IMR-90 (cell line): ENCODE results near the gene SYCP1. TPM values are rescaled to one million over a fixed set of nuclear protein-coding genes. Genes with fewer than 3 reads are reported as not detected.

Experiments
- ATAC-seq: fragments of 200-7000 bp; cut with Tn5 transposase; 2 replicates; pipeline ENCODE4 v1.9.1; 2020; ENCODE audit warnings: low read depth, mild to moderate bottlenecking, moderate library complexity
- BruUV-seq: library from RNA; stranded (reverse); fragments of 400-500 nt; replicated peaks from 2 replicates; lab custom pipeline; 2021; lab: Mats Ljungman, UMichigan
- CTCF ChIA-PET: fragments of 300-600 bp; formaldehyde crosslinking; extraction: SDS; loops from one replicate; lab custom pipeline; 2021; ENCODE audit warnings: antibody characterized with exemption; lab: Yijun Ruan, JAX
- POLR2A ChIA-PET: fragments of 300-600 bp; sonication (Branson Sonifier 250); formaldehyde crosslinking; loops from one replicate; lab custom pipeline; 2022; ENCODE audit warnings: antibody characterized with exemption; ENCODE audit not compliant: unreplicated experiment; lab: Charles Lee
- DNase-seq: peaks from one replicate; pipeline ENCODE4 v3.0.0; 2013
- H2AFZ ChIP-seq: replicated peaks from 2 replicates; pipeline ENCODE3; 2013; ENCODE audit warnings: low read length, mild to moderate bottlenecking; ENCODE audit not compliant: poor library complexity
- H2AK5ac ChIP-seq: 2 replicates; pipeline ENCODE4 v1.6.1; 2013; ENCODE audit warnings: low read depth, low read length, inconsistent platforms
- H2AK9ac ChIP-seq: replicated peaks from 2 replicates; pipeline ENCODE3; 2013; ENCODE audit warnings: mild to moderate bottlenecking, low read depth, low read length, moderate library complexity; ENCODE audit not compliant: poor library complexity
- H2BK120ac ChIP-seq: 2 replicates; pipeline ENCODE4 v1.6.1; 2013; ENCODE audit warnings: low read depth, low read length, inconsistent platforms
- H2BK15ac ChIP-seq: 3 replicates; pipeline ENCODE4 v1.6.1; 2013; ENCODE audit warnings: low read depth, low read length, inconsistent platforms
- H2BK20ac ChIP-seq: 2 replicates; pipeline ENCODE4 v1.6.1; 2013; ENCODE audit warnings: low read depth, mild to moderate bottlenecking, inconsistent platforms, low read length, moderate library complexity
- H2BK5ac ChIP-seq: 2 replicates; pipeline ENCODE4 v1.6.1; 2013; ENCODE audit warnings: mild to moderate bottlenecking, low read depth, low read length, inconsistent platforms; ENCODE audit not compliant: poor library complexity, severe bottlenecking
- H3K14ac ChIP-seq: replicated peaks from 2 replicates; pipeline ENCODE4 v1.6.1; 2013; ENCODE audit warnings: low read depth, low read length, inconsistent platforms
- H3K18ac ChIP-seq: 2 replicates; pipeline ENCODE4 v1.6.1; 2013; ENCODE audit warnings: low read depth, low read length, control low read depth
- H3K23ac ChIP-seq: 2 replicates; pipeline ENCODE4 v1.6.1; 2013; ENCODE audit warnings: low read depth, low read length, inconsistent platforms
- H3K27ac ChIP-seq: 2 replicates; pipeline ENCODE4 v1.5.1; 2013; ENCODE audit warnings: mild to moderate bottlenecking, control low read depth, low read length; ENCODE audit not compliant: insufficient read depth
- H3K27me3 ChIP-seq: 2 replicates; pipeline ENCODE4 v1.6.1; 2013; ENCODE audit warnings: low read length; ENCODE audit not compliant: control insufficient read depth, insufficient read depth
- H3K36me3 ChIP-seq: 2 replicates; pipeline ENCODE4 v1.6.1; 2013; ENCODE audit warnings: low read length, mixed read lengths; ENCODE audit not compliant: control insufficient read depth, insufficient read depth
- H3K4ac ChIP-seq: 2 replicates; pipeline ENCODE4 v1.6.1; 2013; ENCODE audit warnings: low read depth, low read length, inconsistent platforms
- H3K4me1 ChIP-seq: 2 replicates; pipeline ENCODE4 v1.6.1; 2013; ENCODE audit warnings: low read length, mixed read lengths; ENCODE audit not compliant: control insufficient read depth, insufficient read depth
- H3K4me2 ChIP-seq: 2 replicates; pipeline ENCODE4 v1.6.1; 2013; ENCODE audit warnings: low read depth, mild to moderate bottlenecking, control low read depth, low read length, moderate library complexity
- H3K4me3 ChIP-seq: 2 replicates; pipeline ENCODE4 v1.5.1; 2013; ENCODE audit warnings: low read depth, mild to moderate bottlenecking, control low read depth, low read length, moderate library complexity; ENCODE audit not compliant: insufficient read depth
- H3K56ac ChIP-seq: 2 replicates; pipeline ENCODE4 v1.6.1; 2013; ENCODE audit warnings: low read length, inconsistent platforms; ENCODE audit not compliant: insufficient read depth; ENCODE audit errors: extremely low read depth
- H3K79me1 ChIP-seq, 2 experiments: 2 replicates each; pipeline ENCODE4 v1.6.1; 2013; ENCODE audit warnings: low read length in 2 of 2, inconsistent platforms in 1 of 2, low read depth in 1 of 2
- H3K9ac ChIP-seq: 2 replicates; pipeline ENCODE4 v1.6.1; 2013; ENCODE audit warnings: low read depth, low read length, control low read depth
- H3K9me1 ChIP-seq: 2 replicates; pipeline ENCODE4 v1.6.1; 2013; ENCODE audit warnings: low read length, inconsistent platforms; ENCODE audit not compliant: insufficient read depth
- H3K9me3 ChIP-seq: 2 replicates; pipeline ENCODE4 v1.6.1; 2013; ENCODE audit warnings: low read length; ENCODE audit not compliant: control insufficient read depth, insufficient read depth
- H4K20me1 ChIP-seq: 2 replicates; pipeline ENCODE4 v1.6.1; 2013; ENCODE audit warnings: low read length, inconsistent platforms; ENCODE audit not compliant: insufficient read depth
- H4K5ac ChIP-seq: 2 replicates; pipeline ENCODE4 v1.6.1; 2013; ENCODE audit warnings: mild to moderate bottlenecking, low read depth, low read length, control low read depth
- H4K8ac ChIP-seq, 2 experiments: 2 replicates each; pipeline ENCODE4 v1.6.1; 2013; ENCODE audit warnings: low read depth in 2 of 2, low read length in 2 of 2, control low read depth in 1 of 2, inconsistent platforms in 1 of 2
- H4K91ac ChIP-seq: 2 replicates; pipeline ENCODE4 v1.6.1; 2013; ENCODE audit warnings: low read depth, low read length, inconsistent platforms; ENCODE audit not compliant: insufficient read depth
- BHLHE40 ChIP-seq: fragments of 150-350 bp; IDR thresholded peaks from 2 replicates; pipeline ENCODE4 v1.6.1; 2016; ENCODE audit warnings: mild to moderate bottlenecking, low read depth, low read length
- CEBPB ChIP-seq: IDR thresholded peaks from 2 replicates; pipeline ENCODE4 v1.6.1; 2012; ENCODE audit warnings: low read depth, low read length, improper control_type of control experiment
- CHD1 ChIP-seq: IDR thresholded peaks from 2 replicates; pipeline ENCODE4 v1.6.1; 2012; ENCODE audit warnings: low read depth, low read length, improper control_type of control experiment
- CTCF ChIP-seq: conservative IDR thresholded peaks from 2 replicates; pipeline ENCODE4 v1.5.1; 2012; ENCODE audit warnings: mild to moderate bottlenecking, low read depth, low read length, improper control_type of control experiment
- ELK1 ChIP-seq: fragments of 150-350 bp; IDR thresholded peaks from 2 replicates; pipeline ENCODE4 v1.6.1; 2016; ENCODE audit warnings: low read depth, mild to moderate bottlenecking, low read length, moderate library complexity, borderline replicate concordance
- MAZ ChIP-seq: IDR thresholded peaks from 2 replicates; pipeline ENCODE4 v1.6.1; 2012; ENCODE audit warnings: low read depth, mild to moderate bottlenecking, low read length, improper control_type of control experiment, moderate library complexity, borderline replicate concordance
- NFE2L2 ChIP-seq: fragments of 150-350 bp; IDR thresholded peaks from 2 replicates; pipeline ENCODE4 v1.6.1; 2016; ENCODE audit warnings: low read depth, mild to moderate bottlenecking, low read length
- POLR2A ChIP-seq: IDR thresholded peaks from 2 replicates; pipeline ENCODE4 v1.6.1; 2012; ENCODE audit warnings: mild to moderate bottlenecking, low read depth, low read length
- RAD21 ChIP-seq: IDR thresholded peaks from 2 replicates; pipeline ENCODE4 v1.6.1; 2012; ENCODE audit warnings: low read length, improper control_type of control experiment
- RCOR1 ChIP-seq: IDR thresholded peaks from 2 replicates; pipeline ENCODE4 v1.6.1; 2012; ENCODE audit warnings: mild to moderate bottlenecking, low read length, improper control_type of control experiment; ENCODE audit not compliant: insufficient replicate concordance
- SMC3 ChIP-seq: fragments of 150-350 bp; IDR thresholded peaks from 2 replicates; pipeline ENCODE4 v1.6.1; 2016; ENCODE audit warnings: low read depth, mild to moderate bottlenecking, antibody characterized with exemption, low read length, moderate library complexity
- USF2 ChIP-seq: fragments of 150-350 bp; IDR thresholded peaks from 2 replicates; pipeline ENCODE4 v1.6.1; 2017; ENCODE audit warnings: mild to moderate bottlenecking, antibody characterized with exemption, low read length, low read depth
- dilution Hi-C: fragments of 300-500 bp; cut with HindIII; formaldehyde crosslinking; loops from one replicate; pipeline ENCODE4 v1.14.3; 2018; ENCODE audit warnings: low sequenced_read_pairs; ENCODE audit not compliant: unreplicated experiment
- in situ Hi-C: fragments of 300-500 bp; cut with MboI; formaldehyde crosslinking; loops from 3 replicates; pipeline ENCODE4 v1.14.3; 2019; ENCODE audit warnings: low sequenced_read_pairs, inconsistent platforms, mixed read lengths
- intact Hi-C: fragments of 100-400 bp; cut with micrococcal nuclease; formaldehyde crosslinking; loops from 2 replicates; pipeline ENCODE4 v1.10.0; 2022
- polyA plus RNA-seq, 3 experiments: library from polyadenylated mRNA; depleted of rRNA; stranded (reverse); fragments of >200 nt; gene quantifications; 2 replicates each; pipeline ENCODE4 v1.2.3, GENCODE V29; 2012; ENCODE audit warnings: low replicate concordance in 1 of 3
- total RNA-seq: library from RNA; depleted of rRNA; stranded (reverse); fragments of >200 nt; gene quantifications from 2 replicates; pipeline ENCODE4 v1.2.3, GENCODE V29; 2012

The SYCP1 gene
- total and polyA plus RNA-seq, 2 of the 4 experiments (the other 2 are of a cell fraction), result not detected

GRCh38 chr1:114959423-114959822 lies 104.8 kb downstream of the SYCP1 start:
- CTCF ChIA-PET, result interaction anchor here (0.6 kb wide), 1 partner anchor 16 kb away, joined by 3 read pairs; no protein-coding TSS in a partner anchor
- no peak overlapping the region for H3K4me2 ChIP-seq
- H3K9me3 ChIP-seq, result no peaks in the 10 kb centered on the region
- no peak overlapping the region for H2AK9ac ChIP-seq
- no peak overlapping the region for H2BK15ac ChIP-seq
- H2BK20ac ChIP-seq, result no peak overlapping the region
- H3K18ac ChIP-seq, result no peak overlapping the region
- no peak overlapping the region for H2BK5ac ChIP-seq
- H3K79me1 ChIP-seq, result no peaks in the 10 kb centered on the region
- H2BK120ac ChIP-seq, result no peak overlapping the region
- ATAC-seq (no peak), DNase-seq (no peak)
- no peak overlapping the region for H3K23ac ChIP-seq
- no peak overlapping the region for H3K56ac ChIP-seq
- no TSS peak for BruUV-seq
- H3K14ac ChIP-seq, result no peak overlapping the region
- no peaks in the 10 kb centered on the region for H3K9me1 ChIP-seq
- no peaks in the 10 kb centered on the region for H3K36me3 ChIP-seq
- no peak overlapping the region for H4K5ac ChIP-seq
- POLR2A ChIA-PET, result no interaction called here
- intact Hi-C loops, result loop anchor here (5.0 kb wide), 1 partner anchor 982 kb away; the partner anchor contains the start of gene OLFML3
- no peak overlapping the region for H3K4ac ChIP-seq
- H3K27ac ChIP-seq, result no peak overlapping the region
- H4K8ac ChIP-seq, result no peak overlapping the region
- H4K20me1 ChIP-seq, result no peaks in the 10 kb centered on the region
- H3K4me3 ChIP-seq, result no peak overlapping the region
- no peaks in the 10 kb centered on the region for H3K4me1 ChIP-seq
- no peak overlapping the region for H4K91ac ChIP-seq
- TF ChIP-seq CEBPB (no peak), CHD1 (no peak), BHLHE40 (no peak), RAD21 (no peak), MAZ (no peak), NFE2L2 (no peak), RCOR1 (no peak), SMC3 (no peak), CTCF (no peak), POLR2A (no peak), USF2 (no peak), ELK1 (no peak)
- in situ Hi-C loops, result no loop called here
- no peak overlapping the region for H2AK5ac ChIP-seq
- dilution Hi-C loops, result no loop called here
- no peak overlapping the region for H2AFZ ChIP-seq
- H3K27me3 ChIP-seq, result no peaks in the 10 kb centered on the region
- H3K9ac ChIP-seq, result no peak overlapping the region
